GM08714 (cell line): Measurements from ENCODE around the gene JAKMIP3.

Experiments used
- H3K4me3 ChIP-seq: fragments of 200-500 bp; sonication (Bioruptor generic); 2 replicates; pipeline ENCODE4 v1.5.1; 2014; ENCODE audit warnings: mild to moderate bottlenecking, low read length, inconsistent platforms
- ZNF274 ChIP-seq: IDR thresholded peaks from 2 replicates; pipeline ENCODE4 v1.6.1; 2012; ENCODE audit warnings: mild to moderate bottlenecking, low read depth, low read length

Gene JAKMIP3

GRCh38 chr10:132105302-132105995, 39.7 kb downstream of the JAKMIP3 start:
- TF ChIP-seq ZNF274, result no peak
- H3K4me3 ChIP-seq, result no peak overlapping the region

GRCh38 chr10:132106431-132106830, 40.7 kb downstream of the JAKMIP3 start:
- H3K4me3 ChIP-seq, result no peak overlapping the region
- TF ChIP-seq ZNF274, result no peak

- TF ChIP-seq ZNF274, result no peak
- no peak overlapping the region for H3K4me3 ChIP-seq
Measured at GRCh38 chr10:132107186-132107948, 41.6 kb downstream of the JAKMIP3 start.

GRCh38 chr10:132107949-132108877, 42.5 kb downstream of the JAKMIP3 start:
- no peak overlapping the region for H3K4me3 ChIP-seq
- TF ChIP-seq ZNF274, result no peak

- TF ChIP-seq ZNF274, result no peak
- H3K4me3 ChIP-seq, result no peak overlapping the region
Measured at GRCh38 chr10:132109341-132110110, 43.8 kb downstream of the JAKMIP3 start.

GRCh38 chr10:132110111-132110521, 44.4 kb downstream of the JAKMIP3 start:
- no peak for TF ChIP-seq ZNF274
- no peak overlapping the region for H3K4me3 ChIP-seq

GRCh38 chr10:132110713-132111112, 45.0 kb downstream of the JAKMIP3 start:
- TF ChIP-seq ZNF274, result no peak
- no peak overlapping the region for H3K4me3 ChIP-seq

- no peak overlapping the region for H3K4me3 ChIP-seq
- TF ChIP-seq ZNF274, result no peak
Measured at GRCh38 chr10:132111121-132111731, 45.5 kb downstream of the JAKMIP3 start.

- H3K4me3 ChIP-seq, result no peak overlapping the region
- TF ChIP-seq ZNF274, result no peak
Measured at GRCh38 chr10:132111871-132112341, 46.2 kb downstream of the JAKMIP3 start.

- no peak for TF ChIP-seq ZNF274
- H3K4me3 ChIP-seq, result no peak overlapping the region
Measured at GRCh38 chr10:132112611-132113010, 46.9 kb downstream of the JAKMIP3 start.

- H3K4me3 ChIP-seq, result no peak overlapping the region
- no peak for TF ChIP-seq ZNF274
Measured at GRCh38 chr10:132113206-132113605, 47.5 kb downstream of the JAKMIP3 start.

- H3K4me3 ChIP-seq, result no peak overlapping the region
- no peak for TF ChIP-seq ZNF274
Measured at GRCh38 chr10:132113766-132114365, 48.1 kb downstream of the JAKMIP3 start.
